B cell (primary cell): ENCODE data around the gene COL4A1.

Experiments used
- EZH2 ChIP-seq: IDR thresholded peaks from 2 replicates; pipeline ENCODE4 v1.6.1; 2012; ENCODE audit warnings: borderline replicate concordance, low read depth, mild to moderate bottlenecking, moderate library complexity, low read length; ENCODE audit not compliant: insufficient read depth, poor library complexity, severe bottlenecking
- TF ChIP-seq, protein P1 (sequence below): fragments of 200-600 bp; IDR thresholded peaks from one replicate; pipeline ENCODE4 v1.8.0; 2022; ENCODE audit warnings: antibody characterized with exemption, mild to moderate bottlenecking

DNA sequence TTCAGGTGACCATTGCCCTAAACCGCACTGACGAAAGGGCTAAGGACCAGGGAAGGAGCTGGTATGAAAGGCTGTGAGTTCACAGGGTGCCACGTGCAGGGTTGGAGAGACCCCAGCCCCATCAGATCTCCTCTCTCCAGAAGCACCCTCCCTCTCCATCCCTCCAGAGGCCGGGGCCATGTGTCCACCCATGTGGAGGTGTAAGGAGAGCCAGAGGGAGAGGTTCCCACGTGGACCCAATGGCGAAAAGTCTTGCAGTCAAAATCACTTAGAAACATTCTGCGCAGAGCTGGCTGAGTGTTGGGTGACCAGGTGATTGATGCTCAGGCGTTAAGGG lies 168.3 kb downstream of the COL4A1 start:
- TF ChIP-seq, protein P1, sequence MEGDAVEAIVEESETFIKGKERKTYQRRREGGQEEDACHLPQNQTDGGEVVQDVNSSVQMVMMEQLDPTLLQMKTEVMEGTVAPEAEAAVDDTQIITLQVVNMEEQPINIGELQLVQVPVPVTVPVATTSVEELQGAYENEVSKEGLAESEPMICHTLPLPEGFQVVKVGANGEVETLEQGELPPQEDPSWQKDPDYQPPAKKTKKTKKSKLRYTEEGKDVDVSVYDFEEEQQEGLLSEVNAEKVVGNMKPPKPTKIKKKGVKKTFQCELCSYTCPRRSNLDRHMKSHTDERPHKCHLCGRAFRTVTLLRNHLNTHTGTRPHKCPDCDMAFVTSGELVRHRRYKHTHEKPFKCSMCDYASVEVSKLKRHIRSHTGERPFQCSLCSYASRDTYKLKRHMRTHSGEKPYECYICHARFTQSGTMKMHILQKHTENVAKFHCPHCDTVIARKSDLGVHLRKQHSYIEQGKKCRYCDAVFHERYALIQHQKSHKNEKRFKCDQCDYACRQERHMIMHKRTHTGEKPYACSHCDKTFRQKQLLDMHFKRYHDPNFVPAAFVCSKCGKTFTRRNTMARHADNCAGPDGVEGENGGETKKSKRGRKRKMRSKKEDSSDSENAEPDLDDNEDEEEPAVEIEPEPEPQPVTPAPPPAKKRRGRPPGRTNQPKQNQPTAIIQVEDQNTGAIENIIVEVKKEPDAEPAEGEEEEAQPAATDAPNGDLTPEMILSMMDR: no peak
- no peak for TF ChIP-seq EZH2
